OCI-LY1 (cell line): ENCODE measurements around the gene C4BPB.

Experiments
- H2AFZ ChIP-seq: fragments of 200-600 bp; sonication (generic), shearing (Covaris generic); 2 replicates; pipeline ENCODE4 v1.6.0; 2014; ENCODE audit warnings: antibody characterized with exemption, mild to moderate bottlenecking, low read length
- H3F3A ChIP-seq: fragments of 200-600 bp; sonication (generic), shearing (Covaris generic); 2 replicates; pipeline ENCODE4 v1.6.0; 2014; ENCODE audit warnings: mild to moderate bottlenecking, antibody characterized with exemption, low read length, moderate library complexity; ENCODE audit not compliant: insufficient read depth
- H3K27ac ChIP-seq: fragments of 200-600 bp; sonication (generic); 2 replicates; pipeline ENCODE4 v1.5.1; 2014; ENCODE audit warnings: low read length, mixed run types, mild to moderate bottlenecking, low read depth; ENCODE audit not compliant: poor library complexity, severe bottlenecking
- H3K27me3 ChIP-seq: fragments of 200-600 bp; sonication (generic); 2 replicates; pipeline ENCODE4 v1.6.0; 2014; ENCODE audit warnings: antibody characterized with exemption, mild to moderate bottlenecking, low read length, moderate library complexity; ENCODE audit not compliant: insufficient read depth
- H3K36me3 ChIP-seq: fragments of 200-600 bp; sonication (generic); 2 replicates; pipeline ENCODE4 v1.6.1; 2014; ENCODE audit warnings: mild to moderate bottlenecking, antibody characterized with exemption, low read length, moderate library complexity, mixed read lengths; ENCODE audit not compliant: insufficient read depth
- H3K4me1 ChIP-seq: fragments of 200-600 bp; sonication (generic); 2 replicates; pipeline ENCODE4 v1.5.1; 2014; ENCODE audit warnings: mild to moderate bottlenecking, low read length, moderate library complexity; ENCODE audit not compliant: insufficient read depth, severe bottlenecking
- H3K4me2 ChIP-seq: fragments of 200-600 bp; sonication (generic), shearing (Covaris generic); 2 replicates; pipeline ENCODE4 v1.6.1; 2014; ENCODE audit warnings: low read length
- H3K4me3 ChIP-seq: fragments of 200-600 bp; sonication (generic); 2 replicates; pipeline ENCODE4 v1.5.1; 2014; ENCODE audit warnings: low read length, low read depth, mild to moderate bottlenecking, mixed read lengths; ENCODE audit not compliant: poor library complexity, severe bottlenecking
- H3K79me2 ChIP-seq: fragments of 200-600 bp; shearing (Covaris generic); 2 replicates; pipeline ENCODE4 v1.6.1; 2016; ENCODE audit warnings: mixed run types, low read length, mixed read lengths; ENCODE audit not compliant: insufficient read depth
- H3K9ac ChIP-seq: fragments of 200-600 bp; sonication (generic), shearing (Covaris generic); 2 replicates; pipeline ENCODE4 v1.6.1; 2014; ENCODE audit warnings: mild to moderate bottlenecking, low read length, mixed read lengths
- H3K9me2 ChIP-seq: fragments of 200-600 bp; sonication (generic), shearing (Covaris generic); 2 replicates; pipeline ENCODE4 v1.6.1; 2014; ENCODE audit warnings: low read depth, mild to moderate bottlenecking, low read length, mixed read lengths
- H3K9me3 ChIP-seq: fragments of 200-600 bp; shearing (Covaris generic); 2 replicates; pipeline ENCODE4 v1.6.1; 2014; ENCODE audit warnings: low read length, mixed read lengths
- H4K20me1 ChIP-seq: fragments of 200-600 bp; sonication (generic), shearing (Covaris generic); 2 replicates; pipeline ENCODE4 v1.6.0; 2016; ENCODE audit warnings: mild to moderate bottlenecking, low read length; ENCODE audit not compliant: insufficient read depth
- EZH2 ChIP-seq: fragments of 200-600 bp; sonication (generic), shearing (Covaris generic); IDR thresholded peaks from 2 replicates; pipeline ENCODE4 v1.8.0; 2017; ENCODE audit warnings: borderline replicate concordance, mixed run types, mild to moderate bottlenecking, antibody characterized with exemption, low read length, moderate library complexity, mixed read lengths
- TF ChIP-seq, protein P1 (sequence below): fragments of 200-600 bp; sonication (generic), shearing (Covaris generic); IDR thresholded peaks from 2 replicates; pipeline ENCODE4 v1.5.1; 2017; ENCODE audit warnings: mild to moderate bottlenecking, antibody characterized with exemption, low read length, moderate library complexity, mixed read lengths

C4BPB gene

DNA sequence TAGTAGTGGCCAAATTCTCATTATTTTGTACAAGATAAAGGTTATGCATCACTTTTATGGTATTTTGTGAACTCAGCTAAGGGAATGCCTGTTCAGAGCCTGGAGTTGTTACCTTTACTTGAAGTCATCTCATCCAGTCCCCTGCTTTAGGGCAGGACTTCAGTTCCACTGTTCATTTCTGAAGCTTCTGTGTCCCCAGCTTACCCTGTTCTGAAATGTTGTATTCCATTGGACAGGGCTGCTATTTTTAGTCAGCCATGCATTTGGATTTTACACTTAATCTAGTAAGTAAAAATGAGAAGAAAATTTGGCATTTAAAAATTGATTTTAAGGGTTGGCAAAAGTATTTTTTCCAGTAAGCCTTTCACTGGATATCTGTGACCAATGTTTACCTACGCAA is 11.6 kb upstream of the C4BPB start:
- H3K27ac ChIP-seq = no peak overlapping the region

DNA sequence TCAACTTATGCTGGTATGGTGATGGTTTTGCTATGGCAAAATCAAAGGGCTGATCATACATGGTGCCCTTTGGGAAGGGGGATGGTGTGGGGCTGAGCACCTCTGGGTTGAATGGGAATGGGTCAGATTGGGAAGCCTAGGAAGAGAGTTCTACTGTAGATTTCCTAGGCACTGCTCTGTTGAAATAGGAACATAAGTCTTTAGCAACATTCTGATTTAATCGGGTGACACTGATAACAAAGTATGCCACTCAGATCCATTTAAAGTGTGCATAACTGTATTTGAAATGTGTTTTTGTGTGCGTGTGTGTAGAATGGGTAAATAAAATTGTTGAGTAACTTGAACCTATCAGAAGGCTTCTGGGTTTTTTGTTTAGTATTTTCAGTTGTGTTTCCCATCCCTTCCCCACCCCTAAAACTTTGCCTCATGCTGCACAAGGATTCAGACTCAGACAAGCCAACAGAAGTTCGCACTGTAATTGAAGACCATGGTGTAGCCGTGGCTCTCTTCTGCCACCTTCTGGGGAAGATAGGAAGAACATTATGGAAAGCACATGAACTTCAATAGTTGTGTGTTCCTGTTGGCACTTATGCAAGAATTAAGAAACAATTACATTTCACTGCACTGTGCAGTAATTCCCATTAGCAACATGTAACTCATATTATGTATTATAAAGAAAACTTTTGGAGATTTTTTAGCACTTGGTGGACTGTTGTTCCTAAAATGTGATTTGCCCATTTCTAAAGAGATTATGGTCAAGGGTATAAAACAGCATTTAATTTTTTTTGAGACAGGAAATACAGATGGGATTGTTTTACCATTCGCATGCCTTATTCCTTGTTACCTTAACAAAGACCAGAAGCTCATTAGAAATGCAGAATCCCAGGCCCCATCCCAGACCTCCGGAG is 10.9 kb upstream of the C4BPB start:
- no peaks in the 10 kb centered on the region for H4K20me1 ChIP-seq
- no peaks in the 10 kb centered on the region for H3K9me3 ChIP-seq
- H3K9ac ChIP-seq = no peak overlapping the region
- no peaks in the 10 kb centered on the region for H3F3A ChIP-seq
- no peaks in the 10 kb centered on the region for H3K79me2 ChIP-seq
- TF ChIP-seq EZH2 = no peak
- TF ChIP-seq, protein P1, sequence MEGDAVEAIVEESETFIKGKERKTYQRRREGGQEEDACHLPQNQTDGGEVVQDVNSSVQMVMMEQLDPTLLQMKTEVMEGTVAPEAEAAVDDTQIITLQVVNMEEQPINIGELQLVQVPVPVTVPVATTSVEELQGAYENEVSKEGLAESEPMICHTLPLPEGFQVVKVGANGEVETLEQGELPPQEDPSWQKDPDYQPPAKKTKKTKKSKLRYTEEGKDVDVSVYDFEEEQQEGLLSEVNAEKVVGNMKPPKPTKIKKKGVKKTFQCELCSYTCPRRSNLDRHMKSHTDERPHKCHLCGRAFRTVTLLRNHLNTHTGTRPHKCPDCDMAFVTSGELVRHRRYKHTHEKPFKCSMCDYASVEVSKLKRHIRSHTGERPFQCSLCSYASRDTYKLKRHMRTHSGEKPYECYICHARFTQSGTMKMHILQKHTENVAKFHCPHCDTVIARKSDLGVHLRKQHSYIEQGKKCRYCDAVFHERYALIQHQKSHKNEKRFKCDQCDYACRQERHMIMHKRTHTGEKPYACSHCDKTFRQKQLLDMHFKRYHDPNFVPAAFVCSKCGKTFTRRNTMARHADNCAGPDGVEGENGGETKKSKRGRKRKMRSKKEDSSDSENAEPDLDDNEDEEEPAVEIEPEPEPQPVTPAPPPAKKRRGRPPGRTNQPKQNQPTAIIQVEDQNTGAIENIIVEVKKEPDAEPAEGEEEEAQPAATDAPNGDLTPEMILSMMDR = peak; percentile 90
- H3K27me3 ChIP-seq = no peaks in the 10 kb centered on the region
- no peaks in the 10 kb centered on the region for H3K36me3 ChIP-seq
- no peaks in the 10 kb centered on the region for H3K4me1 ChIP-seq
- H2AFZ ChIP-seq = no peak overlapping the region
- no peak overlapping the region for H3K27ac ChIP-seq
- no peak overlapping the region for H3K4me3 ChIP-seq
- H3K4me2 ChIP-seq = no peak overlapping the region
- H3K9me2 ChIP-seq = no peaks in the 10 kb centered on the region

More for the DNA sequence above, 11.6 kb upstream of the C4BPB start:
- Histone ChIP-seq H3K9ac (no peak overlapping the region), H3K79me2 (no peaks in the 10 kb centered on the region), H3K4me3 (no peak overlapping the region), H3K9me2 (no peaks in the 10 kb centered on the region), H3K9me3 (no peaks in the 10 kb centered on the region), H3F3A (no peaks in the 10 kb centered on the region), H3K4me1 (no peaks in the 10 kb centered on the region), H3K36me3 (no peaks in the 10 kb centered on the region), H4K20me1 (no peaks in the 10 kb centered on the region), H3K4me2 (no peak overlapping the region), H3K27me3 (no peaks in the 10 kb centered on the region), H2AFZ (no peak overlapping the region)
- no peak for TF ChIP-seq EZH2
- TF ChIP-seq, protein P1 = no peak

DNA sequence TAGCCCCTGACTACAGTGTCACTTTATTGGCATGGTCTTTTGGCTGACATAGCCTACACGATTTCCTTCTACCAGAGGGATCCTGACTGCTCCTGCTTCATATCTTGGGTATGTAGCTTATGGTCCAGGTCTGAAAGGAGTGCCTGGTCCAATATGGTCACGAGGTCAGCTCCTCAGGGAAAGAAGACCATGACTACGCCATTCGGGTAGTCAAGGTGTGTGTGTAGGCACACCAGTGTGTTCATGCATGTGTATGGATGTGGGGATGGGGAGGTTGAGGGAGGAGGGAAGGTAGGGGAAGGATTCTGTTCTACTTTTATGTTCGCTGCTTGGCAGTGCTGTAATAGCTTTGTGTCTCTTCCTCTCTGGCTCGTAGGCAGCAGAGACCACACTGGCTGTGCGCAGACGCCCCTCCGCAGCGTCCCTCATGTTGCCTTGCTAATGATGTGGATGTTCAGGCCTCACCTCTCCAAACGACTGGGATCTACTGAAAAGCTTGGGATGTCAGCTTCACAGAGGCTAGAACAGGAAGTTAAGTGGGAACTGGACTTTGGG is 10.0 kb upstream of the C4BPB start:
- Histone ChIP-seq H3K27ac (no peak overlapping the region), H3K4me1 (no peaks in the 10 kb centered on the region), H3K36me3 (no peaks in the 10 kb centered on the region), H3K4me3 (no peak overlapping the region), H3K79me2 (no peaks in the 10 kb centered on the region), H4K20me1 (no peaks in the 10 kb centered on the region), H3F3A (no peaks in the 10 kb centered on the region), H3K4me2 (no peak overlapping the region), H2AFZ (no peak overlapping the region), H3K9ac (no peak overlapping the region), H3K9me2 (no peaks in the 10 kb centered on the region), H3K27me3 (no peaks in the 10 kb centered on the region), H3K9me3 (no peaks in the 10 kb centered on the region)
- no peak for TF ChIP-seq EZH2
- TF ChIP-seq, protein P1 = no peak
